Activated naive CD4-positive, alpha-beta T cell treated with anti-CD3 and anti-CD28 coated beads, Interleukin-2, amount 10 ng/mL, durations not matched to agents 5 hours and 36 hours (primary cell): ENCODE data around the gene LRRC57. TPM values are rescaled to one million over a fixed set of nuclear protein-coding genes. Genes with fewer than 3 reads are reported as not detected.

ENCODE experiments used
- total RNA-seq, 2 experiments: library from RNA; stranded (reverse); gene quantifications; one replicate each; pipeline ENCODE4 v1.2.3, GENCODE V29; 2021

LRRC57 gene
- total RNA-seq: 10 to 100 TPM; 15.5 to 18.2 TPM

DNA sequence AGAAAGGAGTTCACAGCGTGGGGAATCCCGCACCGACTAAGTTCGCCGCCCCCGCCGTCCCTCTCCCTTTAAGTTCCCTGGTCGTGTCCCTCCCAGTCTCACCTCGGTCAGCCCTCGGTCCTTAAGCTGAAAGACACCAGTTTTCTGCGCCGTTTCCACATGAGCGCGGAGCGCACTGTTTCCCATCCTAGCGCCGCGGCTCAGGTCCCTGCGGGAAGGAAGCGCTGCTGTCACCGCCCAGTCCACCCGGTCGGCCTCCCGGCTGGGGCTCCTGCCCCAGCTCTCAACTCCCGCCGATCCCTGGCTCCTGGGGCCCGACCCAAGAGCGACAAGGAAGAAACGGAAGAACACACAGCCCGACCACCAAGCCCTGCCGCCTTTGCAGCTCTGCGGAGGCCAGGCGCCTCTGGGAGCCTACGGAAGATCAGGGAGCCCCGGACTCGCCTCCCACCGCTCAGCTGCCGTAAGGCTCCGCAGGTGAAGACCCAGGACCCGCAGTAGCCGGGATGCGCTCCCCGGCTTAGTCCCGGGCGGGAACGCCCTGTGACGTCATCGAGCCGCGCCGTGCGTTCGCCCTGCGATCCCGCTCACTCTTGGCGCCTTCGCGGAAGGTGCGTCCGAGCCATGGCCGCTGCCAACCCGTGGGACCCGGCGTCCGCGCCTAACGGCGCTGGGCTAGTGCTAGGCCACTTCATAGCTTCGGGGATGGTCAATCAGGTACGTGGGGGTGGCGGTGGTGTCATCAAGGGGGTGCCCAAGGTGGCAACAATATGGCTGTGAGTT lies at the start of gene LRRC57, which contains the start of gene HAUS2:
Gene LRRC57 (minus strand): TSS at position 545 of the 783 bp plus-strand sequence. CDS start 359 bp downstream, at position 186.
Gene HAUS2 (plus strand): TSS at position 590 of the 783 bp plus-strand sequence. CDS start 35 bp downstream, at position 625.

DNA sequence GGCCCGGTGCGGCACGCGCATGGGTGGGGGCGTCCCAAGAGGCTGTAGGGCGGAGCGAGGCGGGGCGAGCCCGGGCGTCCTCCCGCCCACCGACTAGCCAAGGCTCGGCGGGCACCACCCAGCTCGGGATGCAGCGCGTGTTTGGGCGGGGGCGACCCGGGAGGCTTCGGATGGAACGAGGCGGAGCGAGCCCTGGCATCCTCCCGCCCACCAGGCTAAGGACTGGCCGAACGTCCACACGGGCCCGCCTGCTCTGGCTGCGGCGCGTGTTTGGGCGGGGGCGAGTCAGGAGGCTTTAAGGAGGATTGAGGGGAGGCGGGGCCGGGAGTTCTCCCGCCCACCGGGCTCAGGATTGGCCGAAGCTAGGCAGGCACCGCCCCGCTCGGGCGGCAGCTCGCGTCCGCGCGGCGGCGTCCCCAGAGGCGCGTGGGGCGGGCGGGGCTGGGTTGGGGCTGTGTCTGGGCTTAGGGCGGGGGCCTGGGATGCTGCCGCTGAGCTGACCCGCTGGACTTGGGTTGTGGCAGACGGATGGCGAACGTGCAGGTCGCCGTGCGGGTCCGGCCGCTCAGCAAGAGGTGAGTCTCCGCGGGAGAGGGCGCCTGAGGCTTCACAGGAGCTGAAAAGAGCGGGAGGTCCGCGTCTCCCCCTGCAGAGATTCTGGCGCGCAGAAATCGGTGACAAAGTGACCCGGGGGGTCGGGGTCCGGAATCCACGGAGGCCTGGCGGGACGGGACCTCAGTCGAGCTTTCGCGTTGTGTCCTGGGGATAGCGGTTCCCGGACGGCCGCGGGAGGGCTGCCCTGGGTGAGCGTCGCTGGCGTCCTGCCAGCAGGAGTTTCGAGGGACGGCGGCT lies 26.8 kb upstream of the LRRC57 start, which contains the start of gene STARD9:
Gene STARD9 (plus strand): TSS at position 419 of the 852 bp plus-strand sequence. CDS start 110 bp downstream, at position 529.

DNA sequence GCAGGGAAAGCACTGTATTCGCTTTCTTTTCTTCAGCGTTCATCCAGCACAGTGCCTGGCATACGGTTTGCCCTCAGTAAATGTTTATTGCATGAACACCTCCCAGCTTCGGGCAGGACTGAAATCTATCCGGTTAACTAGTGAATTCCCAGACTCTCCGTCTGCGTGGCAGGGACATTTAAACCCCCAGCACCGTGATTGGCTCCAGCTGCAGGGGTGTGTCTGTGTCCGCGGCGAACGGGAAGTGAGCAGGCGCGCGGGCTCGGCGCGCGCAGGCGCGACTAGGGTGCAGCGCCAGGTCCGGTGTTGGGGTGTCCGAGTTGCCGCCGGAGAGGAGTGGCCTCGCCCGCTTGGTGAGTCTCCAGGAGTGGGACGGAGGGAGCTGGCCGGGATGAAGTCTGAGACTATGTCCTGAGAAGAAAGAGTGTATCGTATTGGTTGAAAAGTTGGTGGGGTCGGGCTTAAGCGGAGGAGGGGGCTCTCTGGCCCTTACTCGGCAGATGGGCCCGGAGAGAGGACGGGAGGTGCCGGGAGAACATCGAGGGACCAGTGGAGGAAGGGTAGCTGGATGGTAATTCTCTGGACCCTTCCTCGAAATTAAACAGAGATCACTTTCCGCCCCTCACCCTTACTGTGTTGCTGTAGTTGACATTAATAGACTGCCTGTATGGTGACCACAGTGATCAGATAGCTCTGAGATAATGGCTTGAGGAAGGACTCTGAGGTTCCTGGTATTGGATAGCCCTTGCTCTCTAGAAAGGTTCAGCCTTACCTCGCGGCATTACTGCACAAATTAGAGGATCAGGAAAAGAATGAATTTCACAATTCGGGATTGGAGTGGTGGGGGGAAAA lies 53.0 kb downstream of the LRRC57 start, which contains the start of gene SNAP23:
Gene SNAP23 (plus strand): TSS at position 274 of the 852 bp plus-strand sequence. CDS start 16,213 bp downstream, outside the sequence.

DNA sequence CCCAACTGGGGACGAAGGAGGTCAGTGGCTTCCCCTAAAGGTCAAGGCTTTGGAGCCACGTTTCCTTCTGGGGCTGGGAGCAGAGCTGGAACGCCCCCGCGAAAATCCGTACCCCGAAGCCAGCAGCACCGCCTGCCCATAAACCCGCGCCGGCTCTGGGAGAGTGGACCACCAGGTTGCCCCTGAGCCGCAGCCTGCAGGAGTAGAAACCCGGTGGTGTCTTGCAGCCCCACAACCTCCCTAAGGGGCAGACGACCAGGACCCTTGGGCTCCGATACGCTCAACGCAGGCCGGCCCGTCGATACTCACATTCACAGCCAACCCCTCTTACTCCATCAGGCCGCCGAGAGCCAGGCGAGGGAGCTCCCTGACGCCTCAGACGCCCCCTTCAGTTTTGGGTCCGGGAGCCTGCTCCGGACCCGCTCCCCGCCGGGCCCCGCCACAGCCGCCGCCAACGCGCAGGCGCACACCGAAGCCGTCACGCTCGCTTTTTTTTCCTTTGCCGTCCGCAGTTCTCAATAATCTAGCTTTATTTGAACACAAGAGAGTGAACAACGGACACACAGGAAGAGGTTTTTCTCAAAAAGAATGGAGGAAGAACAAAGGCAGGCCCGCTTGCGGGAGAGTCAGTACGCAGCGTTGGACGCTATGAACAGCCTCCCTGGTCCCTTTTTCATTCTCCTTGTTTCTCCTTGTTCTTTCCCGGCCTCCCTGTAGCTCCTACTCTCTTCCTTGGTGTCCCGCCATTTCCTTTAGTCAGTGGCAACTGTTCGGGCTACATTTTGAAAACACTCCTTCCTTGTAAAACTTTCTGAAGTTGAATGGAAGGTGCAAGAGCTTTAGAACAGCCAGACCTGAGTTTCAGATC lies 57.7 kb downstream of the LRRC57 start, which contains the start of gene ZNF106:
Gene ZNF106 (minus strand): TSS at position 471 of the 868 bp plus-strand sequence. CDS start 18,852 bp downstream, outside the sequence.

Other genes with a start within 250 kb of the LRRC57 start
- 1 to 10 TPM; 5.6 to 6.2 TPM for gene CAPN3, start 189.3 kb downstream of the LRRC57 start, total RNA-seq
- 10 to 100 TPM; 41.8 to 42.5 TPM for gene ZNF106, start 57.7 kb downstream of the LRRC57 start, total RNA-seq
- gene SNAP23, start 53.2 kb downstream of the LRRC57 start, total RNA-seq: 10 to 100 TPM; 54.2 to 56.8 TPM
- 10 to 100 TPM; 28.9 to 31.5 TPM for gene HAUS2, start within 50 bp of the LRRC57 start, total RNA-seq
- gene STARD9, start 26.8 kb upstream of the LRRC57 start, total RNA-seq: 10 to 100 TPM; 10.4 to 11.0 TPM
- gene CDAN1, start 188.3 kb upstream of the LRRC57 start, total RNA-seq: 10 to 100 TPM; 19.6 to 24.8 TPM